Left cardiac atrium (tissue), 4 donors: ENCODE results near the gene BCL2. TPM values are rescaled to one million over a fixed set of nuclear protein-coding genes. Genes with fewer than 3 reads are reported as not detected.

Experiments used
- ATAC-seq, 2 donors: fragments of 200-7000 bp; cut with Tn5 transposase; one replicate each; pipeline ENCODE4 v1.9.1; 2020; ENCODE audit warnings: mild to moderate bottlenecking in 2 of 2, moderate library complexity in 2 of 2
- DNase-seq: peaks from one replicate; pipeline ENCODE4 v3.0.0-alpha.2; 2020
- intact Hi-C, 2 donors: fragments of 100-400 bp; cut with DNase I; formaldehyde crosslinking; loops; one replicate each; pipeline versions ENCODE4 v1.14.1 to v1.15.1; 2022 to 2023
- total RNA-seq, 2 donors: library from RNA; stranded (reverse); fragmentation: NEBNext Ultra II Directional; extraction: Animal tissue kit (Norgen Biotek cat#: 25700); gene quantifications; one replicate each; pipeline ENCODE4 v1.2.1, GENCODE V29; 2021
- donor health status: DM: no; HTN: yes; CAD: no.
- donor health status: DM: no; HTN: yes; CAD: no; lungs with severe emphysema.
- donor health status: DM: yes; HTN: yes; CAD: no.
- donor health status: Dilated cardiomyopathy.

Gene BCL2
- total RNA-seq, 2 donors from 2014 or later, result 10.1 to 11.6 TPM

DNA sequence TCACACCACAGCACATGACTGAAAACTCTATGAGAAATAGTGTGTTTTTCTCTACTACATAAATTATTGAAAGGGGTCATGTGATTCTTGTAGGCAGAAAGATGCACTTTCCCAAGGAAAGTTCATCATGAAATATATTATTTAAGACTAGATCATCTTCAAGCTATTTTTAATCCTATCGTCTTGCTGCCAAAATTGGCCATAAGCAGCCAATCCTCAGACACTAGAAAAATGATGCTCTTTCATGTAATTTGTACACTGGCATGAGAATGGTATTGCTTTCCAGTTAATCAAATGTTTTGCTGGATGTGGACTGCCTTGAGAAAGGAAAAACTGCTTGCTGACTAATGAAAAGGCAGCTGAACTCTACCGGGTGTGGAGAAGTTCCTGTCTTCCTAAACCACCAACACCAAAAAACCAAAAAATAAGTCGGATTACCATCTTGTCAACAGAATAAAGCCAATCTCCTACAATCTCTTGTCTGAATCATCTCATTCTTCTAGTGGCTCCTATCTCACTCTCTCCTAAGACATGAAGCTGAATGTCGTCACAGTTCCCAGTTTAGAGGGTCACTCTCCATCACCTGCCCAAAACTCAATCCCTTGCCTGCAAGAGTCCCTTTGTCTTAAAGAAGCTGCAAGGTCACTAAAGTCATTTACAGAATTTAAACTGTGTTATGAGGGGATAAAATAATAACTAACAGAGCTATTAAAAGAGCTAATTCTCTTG lies 5.3 kb downstream of the BCL2 start:
- intact Hi-C loops, result no loop called here
- ATAC-seq (no peak), DNase-seq (no peak)

DNA sequence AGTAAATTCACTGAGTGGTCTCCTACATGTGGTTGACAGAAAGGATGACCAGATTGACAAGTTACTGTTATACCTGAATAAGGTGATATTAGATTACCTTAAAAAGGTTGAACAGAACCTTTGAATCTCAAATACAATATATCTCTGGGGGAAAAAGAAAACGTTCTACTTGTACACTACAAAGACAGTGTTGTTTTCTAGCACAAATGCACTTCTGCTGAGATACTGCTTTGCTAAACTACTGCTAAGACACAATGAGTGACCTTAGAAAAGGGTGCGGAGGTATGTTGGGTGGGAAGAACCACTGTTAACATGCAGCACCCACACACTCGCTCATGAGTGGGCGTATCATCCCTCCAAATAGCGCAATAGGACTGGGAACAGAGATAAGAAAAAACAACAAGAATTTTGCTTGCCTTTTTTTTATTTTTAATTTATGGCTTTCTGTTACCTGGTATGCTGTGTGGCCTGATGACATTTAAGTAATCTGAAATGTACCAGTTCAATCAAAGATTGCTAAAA lies 6.1 kb downstream of the BCL2 start:
- DNase-seq (no peak), ATAC-seq (no peak)
- intact Hi-C loops, result no loop called here

DNA sequence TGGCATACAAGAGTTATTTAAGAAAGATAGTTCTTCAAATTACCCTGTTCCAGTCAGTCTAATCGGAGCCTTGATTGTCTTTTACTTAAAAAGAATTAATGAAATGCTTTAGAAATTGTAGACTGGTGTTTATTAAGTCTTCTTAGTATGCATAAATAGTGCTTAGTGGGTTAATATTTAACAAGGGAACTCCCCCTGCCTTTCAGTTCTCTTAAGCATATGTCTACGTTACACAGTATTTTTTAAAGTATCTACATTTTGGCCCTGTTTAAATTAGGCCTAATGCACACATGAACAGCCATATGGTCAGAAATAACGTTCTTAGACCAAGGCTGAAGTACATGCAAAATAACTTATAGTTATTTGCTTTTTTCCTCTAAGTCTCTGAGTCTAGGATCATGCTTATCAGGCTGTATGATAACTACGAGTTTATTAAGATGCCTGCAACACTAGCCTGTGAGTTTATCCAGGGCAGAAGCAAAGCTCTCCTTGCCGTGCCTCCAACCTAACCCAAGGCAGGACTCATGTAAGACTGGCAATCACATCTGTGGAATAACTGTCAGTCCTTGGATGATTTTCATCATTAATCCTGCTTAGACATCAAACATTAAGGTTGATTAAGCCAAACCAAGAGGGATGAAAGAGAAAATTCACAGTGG lies 6.7 kb downstream of the BCL2 start:
- intact Hi-C loops, result no loop called here
- DNase-seq (no peak), ATAC-seq (no peak)

DNA sequence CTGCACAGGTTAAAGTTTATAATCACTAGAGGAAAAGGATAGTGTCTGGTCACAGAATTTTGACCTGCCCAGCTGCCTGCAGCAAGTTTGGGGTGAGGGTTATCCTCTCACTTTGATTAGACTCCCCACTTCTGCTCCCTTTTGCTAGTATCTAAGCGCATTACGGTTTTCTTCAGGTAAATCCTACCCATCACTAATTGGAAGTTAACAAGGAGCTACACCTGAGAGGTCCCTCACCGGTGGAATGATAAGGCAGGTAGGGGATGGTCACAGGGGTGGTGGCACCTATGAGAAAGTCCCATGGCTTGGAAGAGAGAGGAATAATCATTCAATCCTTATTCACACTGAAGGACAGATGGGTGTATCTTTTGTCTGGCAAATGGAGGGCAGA lies 7.6 kb downstream of the BCL2 start:
- intact Hi-C loops, result no loop called here
- no peak for DNase-seq
- ATAC-seq, result no peak

DNA sequence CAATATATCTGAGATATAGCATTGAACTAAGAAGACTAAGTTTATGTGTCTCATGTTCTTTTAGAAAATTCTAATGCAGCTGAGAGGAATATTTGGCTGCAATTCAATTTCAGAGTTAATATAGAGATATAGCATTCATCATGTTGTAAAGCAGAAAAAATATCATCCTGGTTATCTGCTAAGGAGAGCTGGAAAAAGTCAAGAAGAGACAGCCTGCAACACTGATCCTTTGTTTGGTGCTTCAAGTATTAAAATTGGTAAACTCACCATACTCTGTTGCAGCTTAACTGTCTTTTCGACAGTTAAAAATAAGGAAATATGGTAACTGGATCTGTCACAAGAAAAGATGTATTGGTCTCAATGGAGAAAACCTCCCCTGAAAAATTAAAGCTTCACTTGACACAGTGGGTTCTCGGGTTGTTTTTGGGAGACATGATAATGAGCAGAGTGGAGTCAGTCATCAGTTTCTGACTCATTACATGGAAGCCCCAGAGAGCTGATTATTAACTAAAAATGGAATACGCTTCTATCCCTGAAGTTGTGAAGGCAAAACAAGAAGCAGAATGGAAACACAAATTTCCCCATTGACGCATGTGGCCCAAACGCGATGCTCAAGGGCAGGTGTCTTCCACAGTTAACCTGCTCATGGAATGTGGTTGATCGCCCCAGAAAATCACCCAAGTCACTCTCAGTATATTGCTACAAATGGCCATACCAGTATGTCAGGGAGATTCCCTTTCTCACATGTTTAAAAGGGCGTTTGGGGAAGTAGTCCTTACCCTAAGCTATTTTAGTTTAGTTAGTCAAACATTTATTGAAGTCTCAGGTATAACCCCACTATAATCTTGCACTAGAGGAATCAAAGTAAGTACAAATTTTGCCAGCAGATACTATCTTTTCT lies 8.2 kb downstream of the BCL2 start:
- intact Hi-C loops, result no loop called here
- ATAC-seq, result no peak
- DNase-seq, result no peak

DNA sequence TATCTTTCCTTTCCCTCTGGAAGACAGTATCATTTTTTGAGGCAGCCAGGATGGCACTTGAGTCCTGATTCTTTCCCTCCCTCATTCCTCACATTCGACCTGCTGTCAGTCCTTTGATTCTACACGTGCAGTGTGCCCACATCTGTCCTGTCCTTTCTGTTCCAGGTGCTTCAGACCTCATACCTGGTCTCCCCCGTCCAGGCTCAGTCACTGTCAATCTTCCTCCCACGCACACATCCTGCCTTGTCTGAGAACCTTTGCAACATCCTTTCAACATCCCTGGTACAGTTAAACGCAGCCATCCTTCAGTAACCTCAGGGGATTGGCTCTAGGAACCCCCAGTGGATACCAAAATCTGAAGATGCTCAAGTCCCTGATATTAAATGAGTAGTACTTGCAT lies 10.1 kb downstream of the BCL2 start:
- DNase-seq (no peak), ATAC-seq (no peak)
- intact Hi-C loops, result no loop called here

DNA sequence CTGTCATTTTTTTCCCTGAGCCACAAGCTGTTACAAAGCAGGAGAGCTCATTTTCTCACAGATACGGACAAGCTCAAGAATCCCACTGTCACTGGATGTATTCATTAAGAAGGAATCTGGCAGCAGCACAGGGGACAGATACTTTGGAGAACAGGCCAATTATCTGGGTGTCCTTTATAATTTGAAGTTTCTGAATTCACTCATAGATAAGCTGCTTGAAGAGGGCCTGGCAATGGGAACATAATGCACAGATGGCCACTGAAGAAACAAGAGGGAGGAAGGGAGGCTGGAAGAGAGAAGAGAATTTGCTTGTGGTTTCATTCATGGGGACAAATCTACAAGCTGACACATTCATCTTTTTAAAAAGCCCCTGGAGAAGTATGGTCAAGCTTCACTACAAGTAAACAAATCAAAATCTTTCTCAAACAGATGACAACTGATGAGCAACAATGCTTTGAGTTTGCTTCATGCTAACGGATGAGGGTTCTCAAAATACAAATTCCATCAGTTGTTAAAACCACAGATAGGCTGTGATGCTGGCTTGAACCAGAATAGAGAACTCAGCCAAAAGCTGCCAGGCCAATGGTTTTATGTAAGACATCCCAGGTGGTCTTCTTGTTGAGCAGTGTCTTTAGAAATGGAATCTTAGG lies 11.9 kb downstream of the BCL2 start:
- intact Hi-C loops, result no loop called here
- DNase-seq (no peak), ATAC-seq (peak; percentile 39 to 70)

DNA sequence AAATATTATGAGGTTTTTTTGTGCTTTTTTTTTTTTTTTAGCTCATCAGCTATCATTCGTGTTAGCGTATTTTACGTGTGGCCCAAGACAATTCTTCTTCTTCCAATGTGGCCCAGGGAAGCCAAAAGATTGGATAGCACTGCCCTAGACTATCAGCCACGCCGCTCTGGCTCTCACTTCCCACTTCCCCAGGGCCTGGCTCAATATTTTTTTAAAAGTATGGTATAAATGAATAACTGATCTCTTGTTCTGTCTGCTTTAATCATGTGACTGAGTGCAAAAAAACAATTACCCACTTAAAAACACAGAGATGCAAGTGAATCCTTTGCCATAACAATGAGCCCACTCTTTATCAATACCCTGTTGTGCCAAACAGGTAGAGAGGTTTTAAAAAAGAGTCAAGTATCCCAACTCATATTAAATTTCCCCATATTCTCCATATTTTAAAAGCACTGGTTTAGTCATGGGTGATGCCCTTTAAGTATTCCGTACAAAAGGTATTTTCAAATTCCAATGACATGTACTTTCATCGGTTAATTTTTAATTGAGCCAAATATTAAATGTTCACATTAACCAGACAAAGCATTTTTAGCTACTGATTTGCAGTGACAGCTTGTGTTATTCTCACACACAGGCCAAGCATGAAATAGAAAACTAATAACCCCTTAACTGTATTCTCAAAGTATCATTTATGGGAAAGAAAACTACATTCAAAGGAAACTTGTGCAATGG lies 12.6 kb downstream of the BCL2 start:
- intact Hi-C loops, result no loop called here
- no peak for ATAC-seq
- DNase-seq, result no peak

DNA sequence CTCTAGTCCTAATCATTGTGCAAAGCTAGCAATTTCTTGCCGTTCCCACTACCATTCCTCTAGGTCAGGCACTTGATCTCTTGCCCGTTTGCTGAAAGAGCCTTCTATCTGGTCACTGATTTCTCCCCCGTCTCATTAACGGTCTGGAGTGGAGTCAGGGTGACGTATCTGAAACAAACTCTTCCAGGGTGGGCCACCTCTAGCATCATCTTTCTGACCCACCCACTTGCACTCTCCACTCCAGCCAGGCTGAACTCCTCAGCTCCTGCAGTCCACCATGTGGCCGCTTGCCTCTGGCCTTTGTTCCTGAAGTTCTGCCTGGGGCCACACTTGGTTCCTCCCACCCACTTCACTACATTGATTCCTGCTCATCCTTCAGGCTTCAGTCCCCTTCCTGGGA lies 13.3 kb downstream of the BCL2 start:
- DNase-seq, result no peak
- ATAC-seq, result no peak
- intact Hi-C loops, result no loop called here

DNA sequence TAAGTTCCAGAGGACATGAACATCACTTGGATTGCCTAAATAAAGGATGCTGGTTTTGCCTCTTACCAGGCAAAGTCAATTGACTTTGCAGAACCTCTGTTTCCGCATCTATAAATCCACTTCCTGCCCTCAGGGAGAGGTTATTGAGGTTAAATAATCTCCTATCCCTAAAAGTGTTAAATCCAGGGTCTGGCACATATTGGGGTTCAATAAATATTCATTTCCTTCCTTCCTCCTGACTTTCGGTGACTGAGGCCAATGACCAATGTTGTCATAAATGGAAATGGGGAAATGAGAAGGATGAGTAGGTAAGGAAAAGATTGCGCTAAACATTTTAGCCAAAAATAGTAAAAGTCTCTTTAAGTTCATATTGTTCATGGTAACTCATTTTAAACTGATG lies 16.0 kb downstream of the BCL2 start:
- ATAC-seq, result no peak
- intact Hi-C loops, result no loop called here
- DNase-seq, result no peak

DNA sequence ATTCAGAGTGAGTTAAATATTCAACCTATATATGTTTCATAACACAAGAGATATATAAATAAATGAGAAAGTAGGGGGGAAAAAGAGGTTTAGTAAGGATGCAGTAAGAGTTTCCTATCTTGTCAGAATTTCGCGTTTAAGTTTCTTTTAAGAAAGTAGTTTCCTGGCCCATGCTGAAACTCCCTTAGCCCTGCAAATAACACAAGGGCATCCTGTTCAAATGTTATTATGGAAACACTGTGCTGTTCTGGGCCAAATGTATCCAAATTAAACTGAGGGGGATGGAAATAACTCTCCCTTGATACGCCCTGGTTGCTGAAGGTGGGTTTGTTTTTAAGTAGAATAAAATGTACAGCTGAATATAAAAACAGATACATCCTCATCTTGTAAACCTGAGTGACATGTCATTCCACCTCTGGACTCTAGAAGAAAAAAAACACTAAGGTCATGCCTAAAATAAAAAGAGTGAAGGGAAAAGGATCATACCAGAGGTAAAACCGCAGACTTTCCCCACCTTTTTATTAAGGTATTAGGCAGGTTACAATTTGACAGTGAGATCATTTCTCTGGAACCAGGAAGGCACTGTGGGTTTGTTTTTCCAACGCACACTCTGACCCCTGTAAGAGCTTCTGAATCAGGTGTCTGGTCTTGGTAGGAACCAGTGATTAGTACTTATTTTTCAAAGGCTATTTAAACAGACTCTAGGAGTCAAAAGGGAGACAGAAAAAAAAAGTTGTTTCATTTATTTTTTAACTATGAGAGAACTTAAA lies 16.7 kb downstream of the BCL2 start:
- ATAC-seq, result no peak
- DNase-seq, result no peak
- intact Hi-C loops, result no loop called here

DNA sequence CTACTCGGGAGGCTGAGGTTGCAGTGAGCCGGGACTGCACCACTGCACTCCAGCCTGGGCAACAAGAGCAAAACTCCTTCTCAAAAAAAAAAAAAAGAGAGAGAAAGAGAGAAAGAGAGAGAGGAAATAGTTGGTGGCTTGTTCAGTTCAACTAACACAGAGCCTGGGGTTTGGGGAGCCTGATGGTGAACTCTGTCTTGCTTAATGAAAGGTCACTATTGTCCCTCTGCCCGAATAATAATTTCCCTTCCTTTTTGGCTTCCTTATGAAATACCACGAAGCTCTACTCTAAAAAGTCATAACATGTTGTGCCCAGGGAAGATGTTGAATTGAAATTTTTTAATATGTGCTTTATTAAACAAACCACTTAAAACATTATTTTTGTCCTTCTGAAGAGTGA lies 17.3 kb downstream of the BCL2 start:
- intact Hi-C loops, result no loop called here
- ATAC-seq (peak; percentile 24 to 25), DNase-seq (no peak)

DNA sequence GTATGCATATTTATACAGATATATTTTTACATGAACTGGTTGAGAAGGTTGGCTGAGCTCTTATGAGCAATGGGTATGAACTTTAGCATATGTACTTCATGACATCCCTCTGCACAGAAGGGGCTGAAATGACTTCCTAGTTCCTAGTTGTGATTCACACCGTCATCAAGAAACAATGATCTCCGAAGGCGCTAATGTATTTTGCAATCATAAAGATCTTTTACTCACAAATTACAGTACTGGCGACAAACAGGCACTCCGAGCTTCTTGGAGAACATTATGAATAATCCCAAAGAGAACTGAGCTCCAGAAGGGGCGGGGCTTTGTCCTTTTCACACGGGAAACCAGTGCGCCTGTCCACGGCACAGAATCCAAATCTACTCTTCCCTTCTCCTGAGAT lies 18.1 kb downstream of the BCL2 start:
- DNase-seq, result no peak
- intact Hi-C loops, result no loop called here
- peak; percentile 32 to 44 for ATAC-seq

DNA sequence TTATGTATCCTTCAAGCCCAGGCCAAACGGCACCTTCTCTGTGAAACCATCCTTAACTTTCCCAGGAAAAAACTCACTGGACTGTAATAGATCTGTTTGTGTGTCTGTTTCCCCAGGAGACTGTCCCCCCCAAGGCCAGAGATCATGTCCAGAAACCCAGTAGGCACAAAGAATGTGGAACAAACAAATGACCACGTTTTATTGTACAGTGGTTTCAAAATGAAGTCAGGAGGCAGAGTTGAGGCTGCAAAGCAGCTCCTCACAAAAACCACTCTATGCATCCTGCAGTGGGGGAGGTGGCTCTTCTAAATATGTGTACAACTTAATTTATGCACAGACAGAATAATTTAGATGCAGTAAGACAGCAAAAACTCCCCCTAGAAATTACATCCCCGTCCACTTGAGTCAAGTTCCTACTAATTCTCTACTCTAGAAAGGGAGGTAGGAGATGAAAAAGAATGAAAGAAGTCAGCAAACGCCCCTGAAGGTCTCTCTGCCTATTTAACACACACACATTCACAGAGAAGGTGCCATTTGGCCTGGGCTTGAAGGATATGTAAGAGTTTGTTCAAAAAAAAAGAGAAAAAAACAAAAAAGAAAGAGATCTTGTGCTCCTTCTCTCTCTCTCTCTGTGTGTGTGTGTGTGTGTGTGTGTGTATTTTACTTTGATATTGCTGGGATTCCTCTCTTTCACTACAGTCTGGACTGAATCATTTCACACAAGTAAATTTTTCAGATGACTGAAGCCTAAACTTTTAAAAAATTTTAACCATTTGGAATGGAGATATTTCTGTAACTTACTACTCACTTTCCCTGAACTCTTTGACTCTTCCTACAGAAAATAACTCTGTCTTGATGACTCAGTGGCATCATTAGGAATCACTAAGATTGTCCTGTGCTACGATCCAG lies 19.5 kb downstream of the BCL2 start:
- no peak for DNase-seq
- intact Hi-C loops, result no loop called here
- no peak for ATAC-seq

DNA sequence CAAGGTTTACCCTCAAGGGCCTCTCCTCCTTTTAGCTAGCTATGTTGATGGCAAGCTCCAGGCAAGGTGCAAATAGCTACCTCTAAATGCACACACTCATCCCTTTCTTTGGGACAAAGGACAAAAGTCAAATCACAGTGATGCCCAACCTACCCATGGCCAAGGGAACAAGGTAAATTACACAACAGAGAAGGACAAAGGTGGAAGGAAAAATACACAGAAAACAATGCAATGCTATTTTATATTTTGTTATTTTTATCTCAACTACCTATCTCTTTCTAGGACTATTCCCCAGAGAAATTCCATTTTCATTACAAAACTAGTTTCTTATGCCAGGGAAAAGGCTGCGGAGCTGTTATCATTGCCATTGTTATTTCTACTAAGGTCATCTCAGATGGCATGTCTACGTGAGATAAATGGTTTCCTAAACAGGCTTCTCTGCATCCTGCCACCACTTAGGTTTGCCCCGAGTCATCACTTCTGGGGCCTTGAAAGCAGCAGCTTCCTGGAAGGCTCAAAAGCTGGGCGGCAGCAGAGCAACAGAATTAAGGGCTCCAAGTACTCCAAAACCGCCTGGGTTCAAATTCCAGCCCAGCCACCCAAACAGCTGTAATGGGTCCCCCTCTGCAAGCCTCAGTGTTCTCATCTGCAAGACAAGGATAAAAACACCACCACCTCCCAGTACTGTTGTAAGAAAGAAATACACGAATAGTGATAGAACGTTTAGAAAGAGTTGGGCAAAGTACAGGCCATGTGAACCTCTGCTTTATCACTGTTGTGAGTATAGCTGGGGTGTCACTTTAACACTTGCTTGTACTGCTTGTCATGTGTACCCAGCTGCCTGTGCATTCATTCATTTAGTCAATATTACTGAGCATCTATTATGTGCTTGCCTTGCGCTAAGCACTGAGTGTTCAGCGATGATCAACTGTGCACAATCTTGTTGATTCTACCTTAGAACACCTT lies 20.9 kb downstream of the BCL2 start:
- DNase-seq (no peak), ATAC-seq (no peak)
- intact Hi-C loops, result no loop called here
